ENCODE results near the gene HLA-C. TPM values are rescaled to one million over a fixed set of nuclear protein-coding genes. Genes with fewer than 3 reads are reported as not detected.
A peak's percentile ranks its signal among the peaks of the same experiment; 100 is the strongest.
"Not testable (repeated sequence)": the region's sequence is repeated elsewhere in the genome, so short reads cannot be mapped to it uniquely, and the experiment has no call there.

The HLA-C gene
- total RNA-seq, 1 donor from 2014 or later = 285 TPM

- no peak overlapping the region for H3K4me3 ChIP-seq (ENCODE audit: low read depth, low read length)
- peaks cover 8% of the 10 kb centered on the region for H3K36me3 ChIP-seq (ENCODE audit: control insufficient read depth, insufficient read depth, low read length)
- TF ChIP-seq CTCF (IDR thresholded peaks at IDR 0.05; ENCODE audit: insufficient read depth, low read length, severe bottlenecking) = no peak
- no peak for DNase-seq (ENCODE audit: low read depth)
- no peaks in the 10 kb centered on the region for H3K27me3 ChIP-seq (ENCODE audit: control insufficient read depth, insufficient read depth, low read length)
- FAIRE-seq = no peak
These were observed 3.1 kb downstream of the HLA-C start for GRCh38 chr6:31268836-31269235.

- FAIRE-seq (no peak), DNase-seq (ENCODE audit: low read depth) (no peak)
- no peaks in the 10 kb centered on the region for H3K27me3 ChIP-seq (ENCODE audit: control insufficient read depth, insufficient read depth, low read length)
- no peak overlapping the region for H3K4me3 ChIP-seq (ENCODE audit: low read depth, low read length)
- peaks cover 8% of the 10 kb centered on the region for H3K36me3 ChIP-seq (ENCODE audit: control insufficient read depth, insufficient read depth, low read length)
- no peak for TF ChIP-seq CTCF (IDR thresholded peaks at IDR 0.05; ENCODE audit: insufficient read depth, low read length, severe bottlenecking)
These were observed 3.5 kb downstream of the HLA-C start for GRCh38 chr6:31268369-31268765.

GRCh38 chr6:31267651-31268368, 4.1 kb downstream of the HLA-C start:
- FAIRE-seq (peak; percentile 66), DNase-seq (ENCODE audit: low read depth) (no peak)
- no peaks in the 10 kb centered on the region for H3K27me3 ChIP-seq (ENCODE audit: control insufficient read depth, insufficient read depth, low read length)
- TF ChIP-seq CTCF (IDR thresholded peaks at IDR 0.05; ENCODE audit: insufficient read depth, low read length, severe bottlenecking) = no peak
- no peak overlapping the region for H3K4me3 ChIP-seq (ENCODE audit: low read depth, low read length)
- peaks cover 8% of the 10 kb centered on the region for H3K36me3 ChIP-seq (ENCODE audit: control insufficient read depth, insufficient read depth, low read length)

GRCh38 chr6:31266567-31267360, 5.1 kb downstream of the HLA-C start:
- H3K27me3 ChIP-seq (ENCODE audit: control insufficient read depth, insufficient read depth, low read length) = no peaks in the 10 kb centered on the region
- H3K36me3 ChIP-seq (ENCODE audit: control insufficient read depth, insufficient read depth, low read length) = peaks cover 8% of the 10 kb centered on the region
- FAIRE-seq (peak; percentile 96), DNase-seq (ENCODE audit: low read depth) (no peak)
- no peak overlapping the region for H3K4me3 ChIP-seq (ENCODE audit: low read depth, low read length)
- TF ChIP-seq CTCF (IDR thresholded peaks at IDR 0.05; ENCODE audit: insufficient read depth, low read length, severe bottlenecking) = no peak

GRCh38 chr6:31265926-31266325, 6.0 kb downstream of the HLA-C start:
- TF ChIP-seq CTCF (IDR thresholded peaks at IDR 0.05; ENCODE audit: insufficient read depth, low read length, severe bottlenecking) = no peak
- no peak overlapping the region for H3K4me3 ChIP-seq (ENCODE audit: low read depth, low read length)
- no peaks in the 10 kb centered on the region for H3K27me3 ChIP-seq (ENCODE audit: control insufficient read depth, insufficient read depth, low read length)
- FAIRE-seq (no peak), DNase-seq (ENCODE audit: low read depth) (no peak)
- H3K36me3 ChIP-seq (ENCODE audit: control insufficient read depth, insufficient read depth, low read length) = peaks cover 8% of the 10 kb centered on the region

- not testable (repeated sequence) for FAIRE-seq; DNase-seq (ENCODE audit: low read depth)
These were observed 8.5 kb downstream of the HLA-C start for GRCh38 chr6:31263346-31263933.

GRCh38 chr6:31259995-31260394, 11.9 kb downstream of the HLA-C start:
- FAIRE-seq; H3K4me3 ChIP-seq (ENCODE audit: low read depth, low read length); H3K36me3 ChIP-seq (ENCODE audit: control insufficient read depth, insufficient read depth, low read length); H3K27me3 ChIP-seq (ENCODE audit: control insufficient read depth, insufficient read depth, low read length); DNase-seq (ENCODE audit: low read depth): not testable (repeated sequence)

More at GRCh38 chr6:31263346-31263933, 8.5 kb downstream of the HLA-C start:
- not testable (repeated sequence) for H3K36me3 ChIP-seq (ENCODE audit: control insufficient read depth, insufficient read depth, low read length); H3K4me3 ChIP-seq (ENCODE audit: low read depth, low read length); H3K27me3 ChIP-seq (ENCODE audit: control insufficient read depth, insufficient read depth, low read length)

All from bronchial epithelial cell (primary cell).